Measurements from ENCODE around the gene P2RY6.
"Not testable (repeated sequence)": the region's sequence is repeated elsewhere in the genome, so short reads cannot be mapped to it uniquely, and the experiment has no call there.

The P2RY6 gene

GRCh38 chr11:73270016-73270854 lies 1.9 kb upstream of the P2RY6 start:
- H3K4me3 ChIP-seq (ENCODE audit: low read depth in 1 of 2, low read length in 2 of 2) = no peak overlapping the region
- H3K27me3 ChIP-seq (ENCODE audit: control insufficient read depth in 1 of 2, insufficient read depth in 2 of 2, low read length in 2 of 2) = peaks cover 0 to 4% of the 10 kb centered on the region in 2 donors
- H3K36me3 ChIP-seq (ENCODE audit: control insufficient read depth in 1 of 2, insufficient read depth in 2 of 2, low read length in 2 of 2) = no peaks in the 10 kb centered on the region
- no peaks in the 10 kb centered on the region for H3K9me3 ChIP-seq (ENCODE audit: control insufficient read depth in 1 of 2, low read length in 2 of 2)
- H3K4me1 ChIP-seq (ENCODE audit: control insufficient read depth in 1 of 2, insufficient read depth in 2 of 2, low read length in 2 of 2) = peaks cover 20 to 48% of the 10 kb centered on the region in 2 donors
- no peak overlapping the region for H3K27ac ChIP-seq (ENCODE audit: low read depth, low read length)
- no peak overlapping the region for H3K9ac ChIP-seq (ENCODE audit: low read depth in 1 of 2, low read length in 2 of 2)

- H3K27ac ChIP-seq (ENCODE audit: low read depth, low read length) = no peak overlapping the region
- no peaks in the 10 kb centered on the region for H3K36me3 ChIP-seq (ENCODE audit: control insufficient read depth in 1 of 2, insufficient read depth in 2 of 2, low read length in 2 of 2)
- peaks cover 0 to 2% of the 10 kb centered on the region in 2 donors for H3K27me3 ChIP-seq (ENCODE audit: control insufficient read depth in 1 of 2, insufficient read depth in 2 of 2, low read length in 2 of 2)
- no peak overlapping the region for H3K9ac ChIP-seq (ENCODE audit: low read depth in 1 of 2, low read length in 2 of 2)
- H3K4me1 ChIP-seq (ENCODE audit: control insufficient read depth in 1 of 2, insufficient read depth in 2 of 2, low read length in 2 of 2) = peaks cover 20 to 48% of the 10 kb centered on the region in 2 donors
- H3K9me3 ChIP-seq (ENCODE audit: control insufficient read depth in 1 of 2, low read length in 2 of 2) = no peaks in the 10 kb centered on the region
- no peak overlapping the region for H3K4me3 ChIP-seq (ENCODE audit: low read depth in 1 of 2, low read length in 2 of 2)
These were observed 1.2 kb upstream of the P2RY6 start for GRCh38 chr11:73270855-73271477.

GRCh38 chr11:73271478-73271865 lies 666 bp upstream of the P2RY6 start:
- not testable (repeated sequence) for H3K9ac ChIP-seq (ENCODE audit: low read depth in 1 of 2, low read length in 2 of 2); H3K36me3 ChIP-seq (ENCODE audit: control insufficient read depth in 1 of 2, insufficient read depth in 2 of 2, low read length in 2 of 2); H3K9me3 ChIP-seq (ENCODE audit: control insufficient read depth in 1 of 2, low read length in 2 of 2); H3K4me3 ChIP-seq (ENCODE audit: low read depth in 1 of 2, low read length in 2 of 2); H3K27ac ChIP-seq (ENCODE audit: low read depth, low read length); H3K27me3 ChIP-seq (ENCODE audit: control insufficient read depth in 1 of 2, insufficient read depth in 2 of 2, low read length in 2 of 2)
- peaks cover 20 to 48% of the 10 kb centered on the region in 2 donors for H3K4me1 ChIP-seq (ENCODE audit: control insufficient read depth in 1 of 2, insufficient read depth in 2 of 2, low read length in 2 of 2)

- peak overlapping the region; percentile 7 to 25 for H3K4me3 ChIP-seq (ENCODE audit: low read depth in 1 of 2, low read length in 2 of 2)
- H3K36me3 ChIP-seq (ENCODE audit: control insufficient read depth in 1 of 2, insufficient read depth in 2 of 2, low read length in 2 of 2) = no peaks in the 10 kb centered on the region
- peaks cover 20 to 48% of the 10 kb centered on the region in 2 donors for H3K4me1 ChIP-seq (ENCODE audit: control insufficient read depth in 1 of 2, insufficient read depth in 2 of 2, low read length in 2 of 2)
- peak overlapping the region in 1 of 2 donors; percentile 14 for H3K9ac ChIP-seq (ENCODE audit: low read depth in 1 of 2, low read length in 2 of 2)
- no peaks in the 10 kb centered on the region for H3K27me3 ChIP-seq (ENCODE audit: control insufficient read depth in 1 of 2, insufficient read depth in 2 of 2, low read length in 2 of 2)
- no peaks in the 10 kb centered on the region for H3K9me3 ChIP-seq (ENCODE audit: control insufficient read depth in 1 of 2, low read length in 2 of 2)
- H3K27ac ChIP-seq (ENCODE audit: low read depth, low read length) = no peak overlapping the region
These were observed 521 bp downstream of the P2RY6 start for GRCh38 chr11:73272680-73273038.

- Histone ChIP-seq H3K4me3 (ENCODE audit: low read depth in 1 of 2, low read length in 2 of 2) (peak overlapping the region in 1 of 2 donors; percentile 26), H3K36me3 (ENCODE audit: control insufficient read depth in 1 of 2, insufficient read depth in 2 of 2, low read length in 2 of 2) (no peaks in the 10 kb centered on the region), H3K9me3 (ENCODE audit: control insufficient read depth in 1 of 2, low read length in 2 of 2) (no peaks in the 10 kb centered on the region), H3K4me1 (ENCODE audit: control insufficient read depth in 1 of 2, insufficient read depth in 2 of 2, low read length in 2 of 2) (peaks cover 20 to 48% of the 10 kb centered on the region in 2 donors), H3K27me3 (ENCODE audit: control insufficient read depth in 1 of 2, insufficient read depth in 2 of 2, low read length in 2 of 2) (no peaks in the 10 kb centered on the region), H3K27ac (ENCODE audit: low read depth, low read length) (no peak overlapping the region), H3K9ac (ENCODE audit: low read depth in 1 of 2, low read length in 2 of 2) (no peak overlapping the region)
These were observed 1.2 kb downstream of the P2RY6 start for GRCh38 chr11:73273222-73273895.

- H3K27ac ChIP-seq (ENCODE audit: low read depth, low read length) = not testable (repeated sequence)
These were observed 2.1 kb downstream of the P2RY6 start for GRCh38 chr11:73274191-73274590.

GRCh38 chr11:73274722-73275380 lies 2.7 kb downstream of the P2RY6 start:
- Histone ChIP-seq H3K9ac (ENCODE audit: low read depth in 1 of 2, low read length in 2 of 2) (peak overlapping the region in 1 of 2 donors; percentile 38), H3K4me3 (ENCODE audit: low read depth in 1 of 2, low read length in 2 of 2) (peak overlapping the region in 1 of 2 donors; percentile 32), H3K9me3 (ENCODE audit: control insufficient read depth in 1 of 2, low read length in 2 of 2) (no peaks in the 10 kb centered on the region), H3K27me3 (ENCODE audit: control insufficient read depth in 1 of 2, insufficient read depth in 2 of 2, low read length in 2 of 2) (no peaks in the 10 kb centered on the region), H3K36me3 (ENCODE audit: control insufficient read depth in 1 of 2, insufficient read depth in 2 of 2, low read length in 2 of 2) (no peaks in the 10 kb centered on the region), H3K4me1 (ENCODE audit: control insufficient read depth in 1 of 2, insufficient read depth in 2 of 2, low read length in 2 of 2) (peaks cover 14 to 34% of the 10 kb centered on the region in 2 donors), H3K27ac (ENCODE audit: low read depth, low read length) (no peak overlapping the region)

More at GRCh38 chr11:73274191-73274590, 2.1 kb downstream of the P2RY6 start:
- H3K36me3 ChIP-seq (ENCODE audit: control insufficient read depth in 1 of 2, insufficient read depth in 2 of 2, low read length in 2 of 2); H3K27me3 ChIP-seq (ENCODE audit: control insufficient read depth in 1 of 2, insufficient read depth in 2 of 2, low read length in 2 of 2); H3K9me3 ChIP-seq (ENCODE audit: control insufficient read depth in 1 of 2, low read length in 2 of 2); H3K4me3 ChIP-seq (ENCODE audit: low read depth in 1 of 2, low read length in 2 of 2); H3K9ac ChIP-seq (ENCODE audit: low read depth in 1 of 2, low read length in 2 of 2): not testable (repeated sequence)
- peaks cover 20 to 40% of the 10 kb centered on the region in 2 donors for H3K4me1 ChIP-seq (ENCODE audit: control insufficient read depth in 1 of 2, insufficient read depth in 2 of 2, low read length in 2 of 2)

- H3K27ac ChIP-seq (ENCODE audit: low read depth, low read length) = no peak overlapping the region
- no peaks in the 10 kb centered on the region for H3K36me3 ChIP-seq (ENCODE audit: control insufficient read depth in 1 of 2, insufficient read depth in 2 of 2, low read length in 2 of 2)
- peaks cover 9 to 29% of the 10 kb centered on the region in 2 donors for H3K4me1 ChIP-seq (ENCODE audit: control insufficient read depth in 1 of 2, insufficient read depth in 2 of 2, low read length in 2 of 2)
- H3K9me3 ChIP-seq (ENCODE audit: control insufficient read depth in 1 of 2, low read length in 2 of 2) = no peaks in the 10 kb centered on the region
- H3K27me3 ChIP-seq (ENCODE audit: control insufficient read depth in 1 of 2, insufficient read depth in 2 of 2, low read length in 2 of 2) = no peaks in the 10 kb centered on the region
- H3K9ac ChIP-seq (ENCODE audit: low read depth in 1 of 2, low read length in 2 of 2) = no peak overlapping the region
- H3K4me3 ChIP-seq (ENCODE audit: low read depth in 1 of 2, low read length in 2 of 2) = peak overlapping the region in 1 of 2 donors; percentile 32
These were observed 3.2 kb downstream of the P2RY6 start for GRCh38 chr11:73275381-73275750.

GRCh38 chr11:73277467-73277866 lies 5.3 kb downstream of the P2RY6 start:
- Histone ChIP-seq H3K9me3 (ENCODE audit: control insufficient read depth in 1 of 2, low read length in 2 of 2) (no peaks in the 10 kb centered on the region), H3K27me3 (ENCODE audit: control insufficient read depth in 1 of 2, insufficient read depth in 2 of 2, low read length in 2 of 2) (no peaks in the 10 kb centered on the region), H3K9ac (ENCODE audit: low read depth in 1 of 2, low read length in 2 of 2) (no peak overlapping the region), H3K4me1 (ENCODE audit: control insufficient read depth in 1 of 2, insufficient read depth in 2 of 2, low read length in 2 of 2) (peaks cover 3 to 14% of the 10 kb centered on the region in 2 donors), H3K36me3 (ENCODE audit: control insufficient read depth in 1 of 2, insufficient read depth in 2 of 2, low read length in 2 of 2) (no peaks in the 10 kb centered on the region), H3K4me3 (ENCODE audit: low read depth in 1 of 2, low read length in 2 of 2) (no peak overlapping the region), H3K27ac (ENCODE audit: low read depth, low read length) (no peak overlapping the region)
